NCI-H187 treated with DMSO at 0.1 percent for 48 hours (cell line): Measurements from ENCODE around the gene LGALS9B.
"Not testable (repeated sequence)": the region's sequence is repeated elsewhere in the genome, so short reads cannot be mapped to it uniquely, and the experiment has no call there.

Experiments
- DNase-seq: peaks from one replicate; lab custom pipeline; 2025; lab: John Stamatoyannopoulos, UW

Gene LGALS9B

GRCh38 chr17:20415479-20415878 lies 51.9 kb downstream of the LGALS9B start:
- DNase-seq: not testable (repeated sequence)

- not testable (repeated sequence) for DNase-seq
Measured at GRCh38 chr17:20401306-20402022, 65.9 kb downstream of the LGALS9B start.

GRCh38 chr17:20400559-20401305 lies 66.6 kb downstream of the LGALS9B start:
- not testable (repeated sequence) for DNase-seq
